SK-N-SH (cell line): Measurements from ENCODE around the gene MMP14. TPM values are rescaled to one million over a fixed set of nuclear protein-coding genes. Genes with fewer than 3 reads are reported as not detected.

ENCODE experiments used
- CHD2 ChIP-seq: fragments of 150-350 bp; IDR thresholded peaks from 2 replicates; pipeline ENCODE4 v1.6.1; 2018; ENCODE audit warnings: low read length; ENCODE audit not compliant: partially characterized antibody
- EP300 ChIP-seq, 2 experiments: IDR thresholded peaks; 2 replicates each; pipeline versions ENCODE4 v1.4.0 to v1.6.1; 2012; ENCODE audit warnings: borderline replicate concordance in 1 of 2, low read depth in 1 of 2, low read length in 1 of 2
- EZH2phosphoT487 ChIP-seq: fragments of 200-600 bp; sonication (generic); IDR thresholded peaks from 2 replicates; pipeline ENCODE4 v1.6.1; 2017; ENCODE audit warnings: low read depth, mixed run types, mild to moderate bottlenecking, antibody characterized with exemption, moderate library complexity, borderline replicate concordance
- MEF2A ChIP-seq: IDR thresholded peaks from 2 replicates; pipeline ENCODE4 v1.4.0; 2012; ENCODE audit warnings: low read depth, borderline replicate concordance
- RAD21 ChIP-seq: IDR thresholded peaks from 2 replicates; pipeline ENCODE4 v1.6.1; 2012; ENCODE audit warnings: mild to moderate bottlenecking, low read length
- SIN3A ChIP-seq: IDR thresholded peaks from 2 replicates; pipeline ENCODE4 v1.6.1; 2012; ENCODE audit warnings: low read depth, mild to moderate bottlenecking, low read length, moderate library complexity, borderline replicate concordance
- SMC3 ChIP-seq: IDR thresholded peaks from 2 replicates; pipeline ENCODE4 v1.6.1; 2012; ENCODE audit warnings: low read depth, low read length, improper control_type of control experiment
- YY1 ChIP-seq: IDR thresholded peaks from 2 replicates; pipeline ENCODE4 v1.4.0; 2012; ENCODE audit warnings: low read depth, mild to moderate bottlenecking
- polyA plus RNA-seq, 3 experiments: library from polyadenylated mRNA; depleted of rRNA; stranded (reverse); fragments of >200 nt; gene quantifications; 2 replicates each; pipeline ENCODE4 v1.2.3, GENCODE V29; 2012
- small RNA-seq, 7 experiments: library from RNA; depleted of rRNA; stranded (forward); fragments of <200 nt; gene quantifications; one replicate each; pipeline ENCODE3, GENCODE V24; 2012
- TF ChIP-seq, protein P1 (sequence below): IDR thresholded peaks from 2 replicates; pipeline ENCODE4 v1.4.0; 2012; ENCODE audit warnings: low read depth, borderline replicate concordance
- TF ChIP-seq, protein P2 (sequence below): IDR thresholded peaks from 2 replicates; pipeline ENCODE4 v1.4.0; 2012; ENCODE audit warnings: low read depth, borderline replicate concordance

The MMP14 gene
- polyA plus RNA-seq, 1 of the 3 experiments (the other 2 are of a cell fraction), result 139 TPM

DNA sequence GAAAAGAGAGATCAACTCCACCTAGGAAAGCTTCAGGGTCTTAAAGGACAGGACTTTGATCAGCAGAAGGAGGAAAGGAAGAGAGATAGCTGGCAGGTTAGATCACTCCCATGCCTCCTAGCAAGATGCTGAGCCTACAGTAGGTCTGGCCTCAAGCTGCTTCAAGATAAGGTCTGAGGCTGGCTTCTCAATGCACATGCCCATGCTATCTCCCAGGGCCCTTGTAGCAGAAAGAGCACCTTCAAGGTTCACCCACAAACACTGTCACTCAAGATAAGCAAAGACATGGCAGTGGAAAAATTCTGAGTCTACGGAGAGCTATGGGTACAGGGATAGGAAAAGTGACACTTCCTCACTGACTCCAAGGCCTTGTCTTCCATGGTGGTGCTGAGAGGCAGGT lies 61.0 kb downstream of the MMP14 start (continued):
- TF ChIP-seq CHD2 (no peak), MEF2A (no peak), SMC3 (no peak), SIN3A (no peak), EP300 (IDR thresholded peaks at IDR 0.05; ENCODE audit: borderline replicate concordance in 1 of 2, low read depth in 1 of 2, low read length in 1 of 2) (no peak), RAD21 (no peak), YY1 (no peak), EZH2phosphoT487 (no peak)
- TF ChIP-seq, protein P1, sequence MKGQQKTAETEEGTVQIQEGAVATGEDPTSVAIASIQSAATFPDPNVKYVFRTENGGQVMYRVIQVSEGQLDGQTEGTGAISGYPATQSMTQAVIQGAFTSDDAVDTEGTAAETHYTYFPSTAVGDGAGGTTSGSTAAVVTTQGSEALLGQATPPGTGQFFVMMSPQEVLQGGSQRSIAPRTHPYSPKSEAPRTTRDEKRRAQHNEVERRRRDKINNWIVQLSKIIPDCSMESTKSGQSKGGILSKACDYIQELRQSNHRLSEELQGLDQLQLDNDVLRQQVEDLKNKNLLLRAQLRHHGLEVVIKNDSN, result no peak
- TF ChIP-seq, protein P2, sequence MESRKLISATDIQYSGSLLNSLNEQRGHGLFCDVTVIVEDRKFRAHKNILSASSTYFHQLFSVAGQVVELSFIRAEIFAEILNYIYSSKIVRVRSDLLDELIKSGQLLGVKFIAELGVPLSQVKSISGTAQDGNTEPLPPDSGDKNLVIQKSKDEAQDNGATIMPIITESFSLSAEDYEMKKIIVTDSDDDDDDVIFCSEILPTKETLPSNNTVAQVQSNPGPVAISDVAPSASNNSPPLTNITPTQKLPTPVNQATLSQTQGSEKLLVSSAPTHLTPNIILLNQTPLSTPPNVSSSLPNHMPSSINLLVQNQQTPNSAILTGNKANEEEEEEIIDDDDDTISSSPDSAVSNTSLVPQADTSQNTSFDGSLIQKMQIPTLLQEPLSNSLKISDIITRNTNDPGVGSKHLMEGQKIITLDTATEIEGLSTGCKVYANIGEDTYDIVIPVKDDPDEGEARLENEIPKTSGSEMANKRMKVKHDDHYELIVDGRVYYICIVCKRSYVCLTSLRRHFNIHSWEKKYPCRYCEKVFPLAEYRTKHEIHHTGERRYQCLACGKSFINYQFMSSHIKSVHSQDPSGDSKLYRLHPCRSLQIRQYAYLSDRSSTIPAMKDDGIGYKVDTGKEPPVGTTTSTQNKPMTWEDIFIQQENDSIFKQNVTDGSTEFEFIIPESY, result no peak

Small RNA genes lying within 50 kb of the gene (small RNA-seq; reads per million reads assigned to genes)
- gene RF00019, result 0 reads per million in 7 experiments

Other genes starting within 250 kb of the MMP14 start
- gene DAD1, start 247.4 kb upstream of the MMP14 start, polyA plus RNA-seq (2012; rRNA removed), result 406 and 478 TPM in 2 replicates
- gene ABHD4, start 238.3 kb upstream of the MMP14 start, polyA plus RNA-seq (2012; rRNA removed), result 15.0 and 18.8 TPM in 2 replicates
- gene OR6J1, start 192.2 kb upstream of the MMP14 start, polyA plus RNA-seq (2012; rRNA removed), result not detected in 2 replicates
- gene OXA1L, start 69.9 kb upstream of the MMP14 start, polyA plus RNA-seq (2012; rRNA removed), result 119 and 133 TPM in 2 replicates
- 0.19 and 0.30 TPM in 2 replicates for gene SLC7A7, start 21.1 kb upstream of the MMP14 start, polyA plus RNA-seq (2012; rRNA removed)
- 80.8 and 116 TPM in 2 replicates for gene MRPL52, start 6.7 kb upstream of the MMP14 start, polyA plus RNA-seq (2012; rRNA removed)
- 87.8 and 117 TPM in 2 replicates for gene LRP10, start 35.2 kb downstream of the MMP14 start, polyA plus RNA-seq (2012; rRNA removed)
- gene REM2, start 46.6 kb downstream of the MMP14 start, polyA plus RNA-seq (2012; rRNA removed), result 0.26 and 0.36 TPM in 2 replicates
- 52.4 and 65.5 TPM in 2 replicates for gene RBM23, start 82.6 kb downstream of the MMP14 start, polyA plus RNA-seq (2012; rRNA removed)
- gene PRMT5, start 92.8 kb downstream of the MMP14 start, polyA plus RNA-seq (2012; rRNA removed), result 132 and 174 TPM in 2 replicates
- gene HAUS4, start 120.5 kb downstream of the MMP14 start, polyA plus RNA-seq (2012; rRNA removed), result 25.0 and 27.3 TPM in 2 replicates
- gene AJUBA, start 146.0 kb downstream of the MMP14 start, polyA plus RNA-seq (2012; rRNA removed), result 24.4 and 36.2 TPM in 2 replicates
- 9.1 and 9.5 TPM in 2 replicates for gene C14orf93, start 173.6 kb downstream of the MMP14 start, polyA plus RNA-seq (2012; rRNA removed)
- 337 and 401 TPM in 2 replicates for gene PSMB5, start 198.3 kb downstream of the MMP14 start, polyA plus RNA-seq (2012; rRNA removed)
- gene PSMB11, start 205.6 kb downstream of the MMP14 start, polyA plus RNA-seq (2012; rRNA removed), result not detected in 2 replicates
- gene CDH24, start 220.9 kb downstream of the MMP14 start, polyA plus RNA-seq (2012; rRNA removed), result 30.8 and 36.7 TPM in 2 replicates